ENCODE results near the gene C10orf62.
A peak's percentile ranks its signal among the peaks of the same experiment; 100 is the strongest.
"Not testable (repeated sequence)": the region's sequence is repeated elsewhere in the genome, so short reads cannot be mapped to it uniquely, and the experiment has no call there.

C10orf62 gene

GRCh38 chr10:97632949-97633884 is 43.7 kb downstream of the C10orf62 start, which contains the start of gene MORN4:
MORN4 (minus strand) TSS chr10:97633500; CDS start chr10:97619653, 13,847 bp downstream.
- peak; percentile 98 for DNase-seq

GRCh38 chr10:97633921-97634320 is 44.4 kb downstream of the C10orf62 start:
- no peak for DNase-seq

GRCh38 chr10:97635577-97635976 is 46.1 kb downstream of the C10orf62 start:
- DNase-seq: no peak

GRCh38 chr10:97639090-97639489 is 49.6 kb downstream of the C10orf62 start:
- not testable (repeated sequence) for DNase-seq

- peak; percentile 97 for DNase-seq
Observed at GRCh38 chr10:97640174-97640867, 50.8 kb downstream of the C10orf62 start, which contains the start of gene PI4K2A. PI4K2A (plus strand) TSS chr10:97640671; CDS start chr10:97640743, 72 bp downstream.
